NOMO-1 (cell line): ENCODE results near the gene HIP1R.

Experiments used
- DNase-seq, 2 experiments: peaks; one replicate each; lab custom pipeline; 2025; ENCODE audit not compliant: unreplicated experiment in 2 of 2; lab: John Stamatoyannopoulos, UW

Gene HIP1R

GRCh38 chr12:122846622-122847515 lies 11.6 kb downstream of the HIP1R start:
- no peak for DNase-seq

- DNase-seq, result no peak
Observed at GRCh38 chr12:122847516-122847836, 12.2 kb downstream of the HIP1R start.

GRCh38 chr12:122847921-122848421 lies 12.7 kb downstream of the HIP1R start:
- no peak for DNase-seq

GRCh38 chr12:122848471-122849351 lies 13.5 kb downstream of the HIP1R start:
- DNase-seq, result no peak

- no peak for DNase-seq
Observed at GRCh38 chr12:122849352-122850047, 14.2 kb downstream of the HIP1R start.

GRCh38 chr12:122850048-122850445 lies 14.8 kb downstream of the HIP1R start:
- no peak for DNase-seq

- no peak for DNase-seq
Observed at GRCh38 chr12:122850695-122851350, 15.6 kb downstream of the HIP1R start.

GRCh38 chr12:122851820-122852219 lies 16.6 kb downstream of the HIP1R start:
- DNase-seq, result no peak

- no peak for DNase-seq
Observed at GRCh38 chr12:122852336-122853275, 17.3 kb downstream of the HIP1R start.

- no peak for DNase-seq
Observed at GRCh38 chr12:122853582-122854245, 18.5 kb downstream of the HIP1R start.

- no peak for DNase-seq
Observed at GRCh38 chr12:122854554-122854953, 19.3 kb downstream of the HIP1R start.

- no peak for DNase-seq
Observed at GRCh38 chr12:122855071-122855829, 20.0 kb downstream of the HIP1R start.

GRCh38 chr12:122855928-122856831 lies 20.9 kb downstream of the HIP1R start:
- DNase-seq, result no peak

GRCh38 chr12:122856999-122857671 lies 21.9 kb downstream of the HIP1R start:
- DNase-seq, result no peak

- no peak for DNase-seq
Observed at GRCh38 chr12:122858171-122858570, 22.9 kb downstream of the HIP1R start.

- no peak for DNase-seq
Observed at GRCh38 chr12:122858591-122859302, 23.5 kb downstream of the HIP1R start.
